HG02610 (cell line): ENCODE data around the gene SDR39U1.

ENCODE experiments used
- ATAC-seq: cut with Tn5 transposase; IDR thresholded peaks from one replicate; pipeline ENCODE4 v1.9.1; 2021; ENCODE audit warnings: mild to moderate bottlenecking, moderate library complexity; ENCODE audit not compliant: unreplicated experiment

The SDR39U1 gene

GRCh38 chr14:24392325-24393091 lies 50.1 kb downstream of the SDR39U1 start:
- no peak for ATAC-seq

DNA sequence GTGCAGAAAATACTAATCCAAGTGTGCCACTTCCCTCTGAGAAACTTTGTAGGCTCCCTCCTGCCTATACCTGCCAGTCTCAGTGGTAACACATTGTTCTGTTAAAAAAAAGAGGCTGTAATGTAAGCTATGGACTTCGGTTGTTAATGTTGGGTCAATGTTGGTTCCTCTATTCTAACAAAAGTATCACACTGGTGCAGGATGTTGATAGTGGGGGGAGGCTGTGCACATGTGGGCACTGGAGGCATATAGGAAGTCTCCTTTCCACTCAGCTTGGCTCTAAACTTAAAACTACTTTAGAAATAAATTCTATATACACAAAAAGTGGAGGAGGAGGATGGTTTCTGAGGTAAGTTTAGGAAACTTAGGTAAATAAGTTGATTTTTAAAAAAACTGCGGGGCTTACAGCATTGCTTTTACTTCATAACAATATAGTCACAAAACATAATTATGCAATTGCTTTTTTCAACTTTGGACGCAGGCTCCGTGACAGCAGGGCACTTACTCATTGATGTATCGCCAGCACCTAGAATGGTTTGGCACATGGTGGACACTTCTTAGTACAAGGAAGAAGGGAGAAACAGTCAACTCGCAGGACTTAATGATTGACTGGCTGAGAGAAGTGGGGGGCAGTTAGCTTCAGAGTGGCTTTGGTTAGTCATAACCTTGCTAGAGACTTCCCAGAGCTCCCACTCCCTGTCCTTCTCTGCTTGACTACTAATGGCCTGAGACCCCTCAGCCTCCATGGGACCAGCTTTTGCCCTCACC lies 51.7 kb downstream of the SDR39U1 start:
- ATAC-seq, result no peak
